GM12801 (cell line): ENCODE results near the gene ELF3.

ENCODE experiments used
- CTCF ChIP-seq: IDR thresholded peaks from one replicate; pipeline ENCODE4 v1.5.1; 2011; ENCODE audit warnings: control low read depth; ENCODE audit not compliant: insufficient read length; ENCODE audit errors: extremely low read depth

The ELF3 gene

GRCh38 chr1:202011994-202012393 is 1.6 kb downstream of the ELF3 start:
- no peak for TF ChIP-seq CTCF

DNA sequence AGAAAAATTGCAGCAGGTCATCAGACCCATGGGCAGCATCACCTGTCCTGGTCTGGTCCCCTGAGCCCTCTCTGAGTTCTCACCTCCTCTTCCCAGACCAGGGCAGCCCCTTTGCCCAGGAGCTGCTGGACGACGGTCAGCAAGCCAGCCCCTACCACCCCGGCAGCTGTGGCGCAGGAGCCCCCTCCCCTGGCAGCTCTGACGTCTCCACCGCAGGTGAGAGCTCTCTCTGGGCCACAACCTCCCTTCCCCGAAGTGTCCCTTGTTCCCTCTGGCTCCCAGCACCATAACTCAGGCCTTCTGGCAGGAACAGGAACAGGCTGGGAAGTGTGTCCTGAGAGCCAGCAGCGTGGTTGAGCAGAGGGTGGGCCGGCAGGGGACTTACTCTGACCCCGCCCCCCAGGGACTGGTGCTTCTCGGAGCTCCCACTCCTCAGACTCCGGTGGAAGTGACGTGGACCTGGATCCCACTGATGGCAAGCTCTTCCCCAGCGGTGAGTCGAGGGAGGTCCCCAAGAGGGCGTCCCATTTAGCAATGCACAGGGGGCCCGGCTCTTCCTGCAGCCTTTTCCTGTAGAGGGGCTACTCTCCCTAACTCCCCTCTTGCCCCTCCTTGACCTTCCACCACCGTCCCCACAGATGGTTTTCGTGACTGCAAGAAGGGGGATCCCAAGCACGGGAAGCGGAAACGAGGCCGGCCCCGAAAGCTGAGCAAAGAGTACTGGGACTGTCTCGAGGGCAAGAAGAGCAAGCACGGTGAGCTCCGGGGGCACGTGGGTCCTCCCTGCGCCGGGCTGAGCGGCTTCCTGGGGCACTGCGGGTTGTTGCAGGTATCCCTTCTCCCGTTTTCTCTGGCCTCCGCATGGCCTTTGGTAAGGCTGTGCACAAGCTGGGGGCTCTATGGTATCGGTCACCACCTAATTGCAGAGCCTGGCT is 2.4 kb downstream of the ELF3 start:
- TF ChIP-seq CTCF = no peak

- no peak for TF ChIP-seq CTCF
These were observed 3.2 kb downstream of the ELF3 start for GRCh38 chr1:202013603-202014002.

DNA sequence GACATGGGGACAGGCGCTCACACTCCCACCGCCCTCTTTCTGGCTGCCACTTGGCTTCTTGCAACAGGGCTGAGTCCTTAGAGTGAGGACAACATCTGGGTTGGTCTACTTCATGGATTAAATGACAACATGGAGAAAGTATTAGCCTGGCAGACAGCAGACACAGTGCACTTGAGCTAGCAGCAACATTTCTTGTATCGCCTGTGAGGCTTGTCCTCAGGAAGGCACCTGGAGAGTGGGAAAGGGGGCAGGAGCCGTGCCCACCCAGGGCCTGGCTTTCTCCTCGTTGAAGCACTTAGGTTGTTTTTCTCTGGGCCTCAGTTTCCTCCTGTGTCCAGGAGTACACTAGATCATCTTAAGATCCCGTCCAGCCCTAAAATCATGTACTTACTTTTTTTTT is 3.7 kb downstream of the ELF3 start:
- no peak for TF ChIP-seq CTCF

DNA sequence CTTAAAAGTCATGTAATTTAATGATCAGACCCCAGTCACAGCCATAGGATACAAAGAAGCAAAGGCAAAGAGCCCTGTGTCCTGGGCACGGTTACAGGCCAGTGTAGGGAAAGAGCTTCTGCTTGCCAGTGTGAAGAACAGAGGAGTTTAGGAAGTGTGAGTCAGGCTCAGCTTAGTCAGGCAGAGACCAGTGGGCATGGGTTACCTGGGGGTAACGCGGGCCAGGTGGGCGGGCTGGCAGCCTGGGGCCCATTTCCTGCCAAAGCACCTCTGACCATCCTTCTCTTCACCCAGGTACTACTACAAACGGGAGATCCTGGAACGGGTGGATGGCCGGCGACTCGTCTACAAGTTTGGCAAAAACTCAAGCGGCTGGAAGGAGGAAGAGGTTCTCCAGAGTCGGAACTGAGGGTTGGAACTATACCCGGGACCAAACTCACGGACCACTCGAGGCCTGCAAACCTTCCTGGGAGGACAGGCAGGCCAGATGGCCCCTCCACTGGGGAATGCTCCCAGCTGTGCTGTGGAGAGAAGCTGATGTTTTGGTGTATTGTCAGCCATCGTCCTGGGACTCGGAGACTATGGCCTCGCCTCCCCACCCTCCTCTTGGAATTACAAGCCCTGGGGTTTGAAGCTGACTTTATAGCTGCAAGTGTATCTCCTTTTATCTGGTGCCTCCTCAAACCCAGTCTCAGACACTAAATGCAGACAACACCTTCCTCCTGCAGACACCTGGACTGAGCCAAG is 4.7 kb downstream of the ELF3 start:
- no peak for TF ChIP-seq CTCF

- TF ChIP-seq CTCF = no peak
These were observed 5.2 kb downstream of the ELF3 start for GRCh38 chr1:202015662-202015937.

GRCh38 chr1:202016022-202016810 is 5.8 kb downstream of the ELF3 start:
- TF ChIP-seq CTCF = no peak
